GM15510 (cell line): ENCODE data around the gene FAM216A.

ENCODE experiments used
- POLR2A ChIP-seq: IDR thresholded peaks from 3 replicates; pipeline ENCODE4 v1.6.1; 2011; ENCODE audit warnings: borderline replicate concordance; ENCODE audit not compliant: insufficient read length; ENCODE audit errors: extremely low read depth

Gene FAM216A

DNA sequence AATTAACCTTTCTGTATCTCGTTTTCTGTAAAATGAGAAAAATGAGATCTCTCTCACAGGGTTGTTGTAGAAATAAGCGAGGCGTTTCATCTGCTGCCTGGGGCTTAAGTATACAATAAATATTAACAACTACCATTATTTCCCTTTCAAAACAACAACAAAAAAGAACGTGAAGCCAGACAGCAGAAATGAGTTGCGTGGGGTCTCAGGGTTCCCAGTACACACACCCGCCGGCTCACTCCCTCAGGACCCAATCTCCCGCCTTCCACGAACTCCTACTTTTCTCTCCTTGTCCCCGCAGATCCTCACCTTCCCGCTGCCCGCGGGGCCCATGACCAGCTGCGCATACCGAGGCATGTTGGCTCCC, 815 bp upstream of the FAM216A start:
- TF ChIP-seq POLR2A: no peak

DNA sequence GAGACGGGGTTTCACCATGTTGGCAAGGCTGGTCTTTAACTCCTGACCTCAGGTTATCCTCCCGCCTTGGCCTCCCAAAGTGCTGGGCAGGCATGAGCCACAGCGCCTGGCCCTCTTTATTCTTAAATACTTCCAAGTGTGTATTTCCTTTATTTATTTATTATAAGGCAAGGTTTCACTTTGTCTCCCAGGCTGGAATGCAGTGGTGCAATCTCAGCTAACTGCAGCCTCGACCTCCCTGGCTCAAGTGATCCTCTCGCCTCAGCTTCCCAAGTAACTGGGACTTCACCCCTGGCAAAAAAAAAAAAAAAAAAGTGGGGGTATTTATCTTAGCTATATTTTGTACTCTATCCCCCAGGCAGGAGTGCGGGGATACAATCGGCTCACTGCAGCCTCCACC, 6.8 kb downstream of the FAM216A start:
- TF ChIP-seq POLR2A: no peak

DNA sequence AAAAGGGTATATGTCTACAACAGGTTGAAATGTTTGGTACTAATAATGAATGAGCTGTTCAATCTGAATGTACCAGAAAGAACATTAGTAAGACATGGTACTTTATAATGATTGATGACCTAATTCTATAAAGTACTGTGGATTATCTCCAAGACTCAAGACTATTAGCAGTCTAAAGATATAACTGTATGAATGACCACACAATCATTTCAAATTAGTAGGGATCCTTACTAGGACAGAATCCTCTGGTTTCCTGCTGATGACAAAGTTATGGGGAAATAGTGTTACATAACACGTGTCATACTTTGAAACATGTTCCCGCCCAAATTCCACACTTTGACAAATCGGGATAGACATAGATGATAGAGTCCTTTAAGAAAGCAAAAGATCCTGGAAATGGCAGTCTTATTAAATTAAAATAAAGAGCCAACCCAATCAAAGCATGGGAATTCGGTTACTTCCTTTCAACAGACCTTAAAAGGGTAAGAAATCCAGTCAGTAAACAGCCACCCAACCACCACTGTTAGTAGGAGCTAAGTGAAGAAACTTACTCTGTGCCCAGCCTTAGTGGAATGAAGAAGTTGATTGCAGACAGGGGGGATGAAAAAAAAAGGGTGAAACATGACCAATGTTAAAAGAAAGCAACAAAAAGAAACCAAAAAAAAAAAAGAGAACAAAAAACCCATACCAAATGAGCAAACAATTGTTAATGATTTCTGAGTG, 30.5 kb downstream of the FAM216A start:
- no peak for TF ChIP-seq POLR2A

DNA sequence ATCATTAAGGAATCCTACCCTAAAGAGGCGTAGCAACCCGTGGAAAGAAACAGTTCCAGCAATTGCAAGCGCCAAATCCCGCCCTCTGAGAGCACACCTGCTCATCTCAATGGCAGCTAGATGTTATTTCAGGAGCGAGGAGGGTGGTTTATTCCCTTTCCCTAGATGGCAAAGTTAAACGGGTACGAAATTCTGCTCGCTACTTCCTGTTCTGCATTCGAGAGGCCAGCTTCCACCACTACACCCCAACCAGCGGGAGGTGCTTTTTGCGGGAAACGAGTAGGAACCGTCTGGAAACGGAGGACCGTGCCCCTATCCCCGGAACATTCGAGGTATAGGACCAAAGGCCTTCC, 32.7 kb downstream of the FAM216A start:
- TF ChIP-seq POLR2A: no peak

DNA sequence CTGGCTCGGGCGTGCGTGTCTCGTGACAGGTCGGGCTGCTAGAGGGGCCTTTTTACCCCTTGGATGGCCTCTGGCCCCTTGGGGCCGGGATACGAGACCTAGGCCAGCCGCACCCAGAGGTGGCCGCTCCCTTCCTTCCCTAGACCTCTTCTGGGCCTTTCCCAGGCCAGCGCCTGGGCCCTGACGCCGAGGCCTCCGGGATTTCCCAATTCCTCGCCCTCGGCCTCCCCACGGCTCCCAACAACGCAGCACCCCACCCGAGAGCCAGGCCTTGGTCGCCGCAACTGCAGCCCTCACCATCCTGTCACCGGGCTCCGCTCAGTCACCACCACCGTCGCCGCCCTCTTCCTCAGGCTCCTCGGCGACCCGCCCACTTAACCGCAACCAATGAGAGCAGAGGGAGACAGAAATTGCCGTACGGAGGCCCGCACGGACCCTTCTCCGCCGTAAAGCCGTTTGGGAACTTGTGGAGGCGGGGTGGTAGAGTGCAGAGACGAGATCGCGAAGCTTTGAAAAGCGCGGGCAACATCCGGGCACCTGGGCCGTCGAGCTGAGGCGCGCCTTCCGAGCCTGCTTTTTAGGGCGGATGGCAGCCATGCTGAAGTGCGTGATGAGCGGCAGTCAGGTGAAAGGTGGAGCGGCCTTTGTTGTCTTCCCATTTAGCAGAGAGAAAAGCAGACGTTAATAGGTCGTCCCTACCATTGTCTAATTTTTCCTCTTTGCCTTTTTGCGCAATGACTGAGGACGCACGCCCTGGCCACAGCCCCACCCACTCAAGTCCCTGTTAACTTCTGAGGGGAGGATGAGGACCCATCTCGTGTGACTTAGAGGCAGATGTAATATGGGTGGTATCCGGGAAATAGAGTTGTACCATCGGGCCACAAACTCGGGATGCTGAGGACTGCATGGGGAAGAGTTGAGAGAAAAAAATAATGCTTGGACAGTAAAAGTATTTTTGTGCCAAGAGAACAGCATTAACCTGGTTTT, 33.4 kb downstream of the FAM216A start, which contains the start of the genes RAD9B and VPS29:
Gene RAD9B (plus strand): TSS at position 580 of the 987 bp plus-strand sequence. CDS start 7 bp downstream, at position 587.
Gene VPS29 (minus strand): TSS at position 360 of the 987 bp plus-strand sequence. CDS start 60 bp downstream, at position 300.
- TF ChIP-seq POLR2A: peak; percentile 93

DNA sequence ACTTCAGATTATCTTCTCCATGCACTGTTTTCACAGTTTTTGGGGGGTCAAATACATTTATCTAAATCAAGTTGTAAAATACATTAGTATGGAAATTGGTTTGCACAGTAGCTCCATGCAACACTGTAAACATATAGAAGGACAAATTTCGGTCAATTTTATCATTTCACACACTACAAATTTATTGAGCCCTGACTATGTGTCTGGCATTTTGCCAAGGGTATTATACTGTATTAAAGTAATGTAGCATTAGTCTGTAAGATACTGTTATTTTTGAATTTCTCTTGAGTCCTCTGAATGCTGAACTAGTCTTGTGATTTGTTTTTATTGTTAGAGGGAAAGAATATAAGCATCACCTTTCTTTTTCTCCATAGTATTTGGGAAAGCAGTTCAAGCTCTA, 34.8 kb downstream of the FAM216A start:
- no peak for TF ChIP-seq POLR2A

DNA sequence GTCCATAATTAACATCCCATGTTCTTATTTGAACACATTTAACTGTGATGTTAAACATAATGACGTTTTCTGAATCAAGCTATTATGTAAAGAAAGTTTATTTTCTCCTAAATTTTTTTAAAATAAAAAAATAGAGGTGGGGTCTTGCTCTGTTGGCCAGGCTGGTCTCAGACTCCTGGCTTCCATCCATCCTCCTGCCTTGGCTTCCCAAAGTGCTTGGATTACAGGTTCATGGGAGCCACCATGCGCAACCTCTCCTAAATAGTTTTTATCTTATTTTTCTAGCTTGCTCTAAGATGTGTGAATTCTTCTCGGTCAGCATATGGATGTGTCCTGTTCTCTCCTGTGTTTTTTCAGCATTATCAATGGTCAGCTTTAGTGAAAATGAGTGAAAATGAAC, 36.7 kb downstream of the FAM216A start:
- no peak for TF ChIP-seq POLR2A

DNA sequence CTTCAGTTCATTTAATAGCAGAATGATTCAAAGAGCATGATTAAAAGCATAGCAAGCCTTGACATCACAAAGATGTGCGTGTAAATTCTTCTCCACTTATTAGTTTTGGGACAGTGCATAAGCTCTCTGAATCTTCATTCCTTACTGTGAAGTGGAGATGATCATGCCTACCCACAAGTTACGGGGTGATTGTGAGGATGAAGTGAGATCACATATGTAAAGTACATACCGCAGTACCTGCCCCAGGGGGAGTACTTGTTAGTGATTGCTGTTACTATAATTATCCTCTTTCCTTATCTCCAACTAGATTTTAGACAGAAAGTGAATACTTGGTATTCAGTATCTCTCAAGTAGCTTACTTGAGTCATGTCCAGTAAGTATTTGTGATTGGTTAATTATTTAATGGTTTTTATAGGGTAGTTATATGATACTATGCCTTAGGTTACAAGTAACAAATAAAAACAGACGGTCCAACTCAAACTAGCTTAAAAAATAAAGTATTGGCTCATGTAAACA, 39.5 kb downstream of the FAM216A start:
- no peak for TF ChIP-seq POLR2A

DNA sequence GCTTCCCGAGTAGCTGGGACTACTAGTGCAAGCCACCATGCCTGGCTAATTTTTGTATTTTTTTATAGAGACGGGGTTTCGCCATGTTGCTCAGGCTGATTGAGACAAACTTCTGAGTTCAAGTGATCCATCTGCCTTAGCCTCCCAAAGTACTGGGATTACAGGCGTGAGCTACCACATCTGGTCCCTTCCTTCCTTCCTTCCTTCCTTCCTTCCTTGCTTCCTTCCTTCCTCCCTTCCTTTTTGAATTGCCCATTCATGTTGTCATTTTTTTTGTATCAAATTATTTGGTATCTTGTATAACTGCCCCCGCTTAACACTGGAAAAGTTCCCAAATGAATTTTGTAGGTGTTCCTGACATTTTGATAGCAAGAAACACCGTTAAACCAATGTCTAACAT, 45.2 kb downstream of the FAM216A start:
- no peak for TF ChIP-seq POLR2A

DNA sequence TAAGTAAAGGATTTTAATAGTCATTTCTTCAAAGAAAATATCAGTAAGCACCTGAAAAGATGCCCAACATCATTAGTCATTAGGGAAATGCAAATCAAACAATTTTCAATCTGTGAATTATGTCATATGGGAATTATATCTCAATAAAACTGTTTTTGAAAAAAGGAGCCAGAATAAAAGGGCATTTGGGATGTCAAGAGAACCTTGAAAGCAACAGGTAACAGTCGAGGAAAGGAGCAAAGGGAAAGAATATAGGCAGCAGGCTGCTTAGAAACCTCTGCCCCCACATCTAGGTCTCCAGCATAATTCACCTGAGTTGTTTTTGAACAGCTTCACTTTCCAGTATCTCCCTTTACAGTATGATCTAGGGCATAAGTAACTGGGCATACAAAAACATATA, 45.7 kb downstream of the FAM216A start:
- TF ChIP-seq POLR2A: no peak

DNA sequence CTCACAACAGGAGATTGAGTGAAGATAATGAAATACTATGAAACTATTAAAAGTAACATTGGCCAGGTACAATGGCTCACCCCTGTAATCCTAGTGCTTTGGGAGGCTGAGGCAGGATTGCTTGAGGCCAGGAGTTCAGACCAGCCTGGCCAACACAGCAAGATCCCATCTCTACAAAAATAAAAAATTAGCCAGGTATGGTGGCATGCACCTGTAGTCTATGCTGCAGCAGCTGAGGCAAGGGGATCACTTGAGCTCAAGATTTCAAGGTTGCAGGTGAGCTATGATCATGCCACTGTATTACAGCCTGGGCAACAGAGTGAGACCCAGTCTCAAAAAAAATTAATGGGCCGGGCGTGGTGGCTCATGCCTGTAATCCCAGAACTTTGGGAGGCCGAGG, 48.4 kb downstream of the FAM216A start:
- no peak for TF ChIP-seq POLR2A

DNA sequence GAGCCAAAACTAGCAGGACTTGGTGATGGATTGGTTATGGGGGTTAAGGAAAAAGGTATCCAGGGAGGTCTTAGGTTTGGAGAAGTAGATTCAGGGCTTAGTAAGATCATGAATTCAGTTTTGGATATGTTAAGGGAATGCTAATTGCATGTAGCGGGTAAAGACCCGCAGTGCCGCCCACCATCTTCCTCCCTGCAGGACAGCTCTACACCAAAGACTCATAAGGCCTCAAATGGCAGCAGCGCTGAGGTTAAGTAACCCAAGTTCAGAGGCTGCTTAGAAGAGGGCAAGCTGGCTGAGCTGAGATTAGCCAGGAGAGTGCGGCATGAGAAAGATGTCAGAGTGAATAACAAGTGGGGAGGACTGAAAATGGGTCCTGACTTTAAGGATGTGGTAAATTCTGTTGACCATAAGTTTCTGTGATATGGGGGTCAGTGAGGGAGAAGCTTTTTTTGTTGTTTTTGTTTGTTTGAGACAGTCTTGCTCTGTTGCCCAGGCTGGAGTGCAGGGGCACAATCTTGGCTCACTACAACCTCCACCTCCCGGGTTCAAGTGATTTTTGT, 59.7 kb downstream of the FAM216A start:
- TF ChIP-seq POLR2A: no peak

DNA sequence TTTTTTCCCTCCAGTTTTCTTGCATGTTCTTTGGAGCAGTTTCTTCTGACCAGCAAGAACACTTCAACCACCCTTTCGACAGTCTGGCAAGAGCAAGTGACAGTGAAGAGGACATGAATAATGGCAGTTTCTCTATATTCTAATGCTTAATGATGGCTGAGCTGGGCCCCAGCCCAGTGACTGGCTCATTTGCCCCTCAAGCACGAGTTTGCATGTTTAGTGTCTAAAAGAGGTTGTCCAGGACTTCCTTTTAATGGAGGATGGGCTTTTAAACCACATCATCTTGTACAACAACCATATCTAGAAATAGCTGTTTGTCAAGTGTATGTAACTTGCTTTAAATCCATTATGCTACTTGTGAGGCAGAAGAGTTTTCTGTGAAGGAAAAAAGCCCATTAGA, 61.9 kb downstream of the FAM216A start:
- no peak for TF ChIP-seq POLR2A

DNA sequence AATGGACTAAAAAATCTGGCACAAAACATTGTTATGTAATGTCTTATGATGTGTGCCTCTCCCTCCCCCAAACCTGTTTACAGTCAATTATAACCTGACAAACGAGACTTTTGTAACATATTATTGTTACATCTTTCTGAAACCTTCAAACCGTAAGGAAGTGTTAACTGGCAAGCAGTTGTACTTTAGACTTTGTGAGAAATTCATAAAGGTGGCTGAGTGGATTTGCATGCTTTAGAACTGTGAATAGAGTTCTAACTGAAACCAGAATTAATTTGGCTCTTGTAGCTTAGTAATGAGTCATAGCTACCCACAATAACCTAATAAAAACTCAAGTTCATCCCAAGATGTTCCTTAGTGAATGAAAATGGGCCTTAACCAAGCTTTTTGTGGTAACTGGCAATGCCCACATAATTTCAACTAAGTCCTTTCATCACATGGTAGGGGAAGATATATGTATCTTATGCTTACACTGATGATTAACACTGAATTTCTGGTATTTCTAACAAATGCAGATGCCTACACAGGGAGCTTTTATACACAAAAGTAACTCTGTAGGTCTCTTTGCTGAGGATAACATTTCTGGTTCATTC, 63.2 kb downstream of the FAM216A start:
- no peak for TF ChIP-seq POLR2A

DNA sequence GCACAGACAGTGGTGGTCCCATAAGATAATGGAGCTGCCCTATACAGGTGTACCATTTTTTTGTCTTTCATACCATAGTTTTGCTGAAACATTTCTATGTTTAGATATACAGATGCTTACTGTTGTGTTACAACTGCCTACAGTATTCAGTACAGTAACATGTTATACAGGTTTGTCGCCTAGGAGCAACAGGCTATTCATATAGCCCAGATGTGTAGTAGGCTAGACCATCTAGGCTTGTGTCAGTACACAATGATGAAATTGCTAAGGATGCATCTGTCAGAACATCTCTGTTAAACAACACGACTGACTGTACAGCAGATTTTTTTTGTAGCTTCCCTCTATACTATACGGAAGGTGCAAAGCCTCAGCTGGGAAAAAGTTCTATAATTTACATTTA, 64.0 kb downstream of the FAM216A start:
- no peak for TF ChIP-seq POLR2A
